Fibroblast of the aortic adventitia (primary cell): ENCODE measurements around the gene LGALS7. TPM values are rescaled to one million over a fixed set of nuclear protein-coding genes. Genes with fewer than 3 reads are reported as not detected.
A peak's percentile ranks its signal among the peaks of the same experiment; 100 is the strongest.
"Not testable (repeated sequence)": the region's sequence is repeated elsewhere in the genome, so short reads cannot be mapped to it uniquely, and the experiment has no call there.

Experiments used
- DNase-seq: peaks from one replicate; pipeline ENCODE4 v3.0.0-alpha.2; 2010; ENCODE audit warnings: low read depth
- H3K4me3 ChIP-seq: 2 replicates; pipeline ENCODE4 v1.5.1; 2011; ENCODE audit warnings: low read depth, mild to moderate bottlenecking, control low read depth, low read length, moderate library complexity
- CTCF ChIP-seq: IDR thresholded peaks from 2 replicates; pipeline ENCODE4 v1.5.1; 2011; ENCODE audit warnings: mild to moderate bottlenecking, low read length, control low read depth, inconsistent platforms; ENCODE audit not compliant: insufficient read depth
- total RNA-seq: library from RNA; depleted of rRNA; stranded (reverse); fragments of >200 nt; gene quantifications from 2 replicates; pipeline ENCODE4 v1.2.3, GENCODE V29; 2012; ENCODE audit warnings: low replicate concordance

The LGALS7 gene
- total RNA-seq, 1 donor = 0.72 TPM

- no peak overlapping the region for H3K4me3 ChIP-seq
- TF ChIP-seq CTCF = no peak
- DNase-seq = peak; percentile 2
Observed at GRCh38 chr19:38805180-38805579, 31.9 kb upstream of the LGALS7 start.

- H3K4me3 ChIP-seq = no peak overlapping the region
- no peak for DNase-seq
- no peak for TF ChIP-seq CTCF
Observed at GRCh38 chr19:38803543-38803942, 30.2 kb upstream of the LGALS7 start.

GRCh38 chr19:38801359-38802095 is 28.2 kb upstream of the LGALS7 start:
- no peak for DNase-seq
- H3K4me3 ChIP-seq = no peak overlapping the region
- TF ChIP-seq CTCF = no peak

- no peak overlapping the region for H3K4me3 ChIP-seq
- no peak for DNase-seq
- TF ChIP-seq CTCF = no peak
Observed at GRCh38 chr19:38800577-38801347, 27.4 kb upstream of the LGALS7 start.

- no peak for DNase-seq
- TF ChIP-seq CTCF = no peak
- no peak overlapping the region for H3K4me3 ChIP-seq
Observed at GRCh38 chr19:38799104-38799503, 25.8 kb upstream of the LGALS7 start.

- not testable (repeated sequence) for H3K4me3 ChIP-seq, DNase-seq
Observed at GRCh38 chr19:38797781-38798180, 24.5 kb upstream of the LGALS7 start.

GRCh38 chr19:38796154-38796553 is 22.8 kb upstream of the LGALS7 start:
- no peak for DNase-seq
- H3K4me3 ChIP-seq = no peak overlapping the region
- no peak for TF ChIP-seq CTCF
